Measurements from ENCODE around the gene NFE2.
"Not testable (repeated sequence)": the region's sequence is repeated elsewhere in the genome, so short reads cannot be mapped to it uniquely, and the experiment has no call there.

The NFE2 gene

DNA sequence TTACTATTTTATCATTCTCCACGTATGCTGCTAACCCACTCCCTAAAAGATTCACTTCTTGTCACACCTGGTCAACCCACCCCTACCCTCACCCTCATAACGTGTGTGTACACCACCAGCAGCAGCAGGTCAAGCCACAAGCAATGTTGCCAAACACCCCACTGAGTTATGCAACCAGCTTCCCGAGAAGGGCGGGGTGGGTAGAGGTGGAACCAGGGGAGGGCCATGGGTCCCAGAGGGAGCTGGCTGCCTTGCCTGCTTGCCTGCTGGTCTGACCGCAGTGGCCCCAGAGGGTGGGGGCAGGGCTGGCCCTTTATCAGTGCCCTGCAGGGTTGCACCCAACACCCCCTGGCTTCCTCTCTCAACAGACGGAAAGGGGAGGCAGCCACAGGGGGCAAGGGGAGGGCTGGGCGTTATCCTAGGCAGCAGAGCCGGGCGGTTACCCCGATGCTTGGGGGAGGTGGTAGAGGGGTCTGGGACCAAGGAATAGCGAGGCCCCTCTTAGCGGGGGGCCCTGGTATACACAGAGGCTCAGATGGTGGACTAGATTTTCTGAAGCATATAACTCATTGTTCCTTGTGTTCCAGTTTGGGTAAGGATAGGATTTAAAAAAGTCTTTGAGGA lies 3.5 kb upstream of the NFE2 start:
- DNase-seq = no peak

DNA sequence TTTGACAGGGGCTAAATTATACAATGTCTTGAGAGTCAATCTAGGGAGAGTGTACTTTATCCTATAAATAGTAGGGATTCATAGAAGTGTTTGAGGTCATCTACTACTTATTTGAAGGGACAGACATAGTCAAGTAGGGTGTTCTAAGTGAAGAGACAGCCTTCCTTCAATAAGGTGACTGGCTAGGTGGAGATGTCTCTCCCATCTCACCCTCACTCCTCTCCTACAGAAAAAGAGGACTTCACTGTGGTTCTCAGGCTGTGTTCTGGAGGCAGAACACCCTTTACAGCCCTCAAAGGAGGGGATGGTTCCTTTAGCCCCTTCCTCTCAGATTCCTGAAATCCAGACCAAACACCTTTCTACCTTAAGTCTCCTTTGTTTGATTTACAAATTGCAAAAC lies 2.8 kb upstream of the NFE2 start:
- DNase-seq = no peak

DNA sequence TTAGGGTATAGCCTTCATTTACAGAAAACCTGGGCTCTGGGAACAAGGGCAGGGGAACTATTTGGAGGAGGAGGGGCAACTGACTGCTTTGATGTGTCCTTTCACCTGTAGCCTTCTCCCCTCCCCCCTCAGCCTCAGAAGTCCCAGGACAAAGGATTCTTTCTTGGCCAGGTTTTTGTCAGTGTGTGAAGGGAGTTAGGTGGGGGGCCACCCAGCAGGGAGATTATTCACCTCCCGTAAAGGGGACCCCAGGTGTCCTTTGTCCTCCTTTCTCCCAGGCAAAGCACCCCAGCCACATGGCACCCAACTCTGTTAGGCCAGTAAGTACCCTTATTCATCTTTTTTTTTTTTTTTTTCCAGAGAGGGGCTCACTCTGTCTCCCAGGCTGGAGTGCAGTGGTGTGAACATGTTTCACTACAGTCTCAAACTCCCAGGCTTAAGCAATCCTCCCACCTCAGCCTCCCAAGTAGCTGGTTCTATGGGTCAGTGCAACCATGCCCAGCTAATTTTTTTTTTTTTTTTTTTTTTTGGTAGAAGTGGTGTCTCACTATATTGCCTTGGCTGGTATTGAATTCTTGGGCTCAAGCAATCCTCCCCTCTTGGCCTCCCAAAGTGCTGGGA lies 723 bp upstream of the NFE2 start:
- no peak for DNase-seq

DNA sequence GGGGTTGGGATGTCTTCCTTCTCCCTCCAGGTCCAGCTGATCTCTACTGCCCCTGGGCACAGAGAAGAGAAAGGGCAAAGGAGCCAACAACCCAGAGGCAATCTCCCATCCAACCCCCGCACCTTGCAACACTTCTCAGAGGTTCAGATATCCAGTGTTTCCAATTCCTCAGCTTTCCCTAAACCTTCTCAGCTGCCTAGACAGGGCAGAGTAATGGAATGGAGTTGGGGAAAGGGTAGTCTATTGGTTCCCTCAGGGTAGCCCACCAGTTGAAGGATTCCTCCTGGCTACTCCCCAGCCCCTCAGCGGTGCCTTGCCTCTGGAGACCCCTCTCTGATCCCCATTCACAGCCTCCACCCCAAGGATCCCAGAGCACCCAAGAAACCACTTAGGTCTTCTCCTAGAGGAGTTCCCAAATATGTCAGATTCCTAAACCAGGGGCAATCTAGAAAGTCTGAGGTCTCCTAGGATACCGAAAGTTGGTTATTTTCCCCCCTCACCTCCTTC lies 537 bp downstream of the NFE2 start:
- DNase-seq = no peak

DNA sequence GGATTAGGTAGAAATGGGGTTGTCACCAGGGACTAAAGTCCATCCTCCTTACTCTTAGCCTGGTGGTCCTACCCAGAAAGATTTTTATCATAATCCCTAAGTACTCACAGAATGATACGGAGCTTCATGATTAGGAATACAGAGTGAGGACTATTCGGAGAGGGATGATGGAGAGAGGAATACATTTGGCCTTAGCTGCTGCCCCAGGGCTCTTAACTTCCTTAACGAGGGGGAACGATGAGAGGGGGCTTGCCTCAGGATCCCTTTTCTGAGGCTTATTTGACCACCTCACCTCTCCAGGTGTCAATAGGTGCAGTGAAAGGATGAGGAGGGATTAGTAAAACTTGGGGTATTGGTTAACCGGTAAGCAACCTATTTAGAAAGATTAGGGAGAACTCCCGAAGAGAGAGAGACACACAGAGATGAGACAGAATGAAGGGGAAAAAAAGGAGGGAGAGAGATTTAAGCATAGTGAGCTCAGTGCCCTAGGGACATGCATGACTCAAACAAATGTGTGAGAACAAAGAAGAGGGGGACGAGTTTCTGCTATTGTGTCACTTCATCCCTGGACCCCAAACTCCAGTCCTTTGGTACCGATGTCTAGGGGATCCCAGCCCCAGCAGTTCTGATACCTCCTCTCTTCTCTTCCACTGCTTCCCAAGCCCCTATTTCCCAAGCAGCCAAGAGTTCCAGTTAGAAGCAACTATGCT lies 1.1 kb downstream of the NFE2 start:
- DNase-seq = no peak

DNA sequence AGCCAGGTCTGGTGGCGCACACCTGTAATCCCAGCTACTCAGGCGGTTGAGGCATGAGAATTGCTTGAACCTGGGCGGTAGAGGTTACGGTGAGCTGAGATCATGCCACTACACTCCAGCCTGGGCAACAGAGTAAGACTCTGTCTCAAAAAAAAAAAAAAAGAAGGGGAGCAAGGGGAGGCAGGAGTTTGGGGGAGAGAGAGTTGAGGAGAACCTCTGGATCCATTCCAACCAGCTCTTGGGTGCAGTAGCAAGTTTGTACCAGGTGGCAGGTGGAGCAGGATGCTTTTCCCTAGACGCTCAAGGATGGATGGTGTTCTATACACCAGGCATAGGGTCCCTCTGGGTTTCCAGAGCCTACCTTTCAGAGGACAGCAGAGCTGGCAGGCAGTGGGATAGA lies 1.9 kb downstream of the NFE2 start:
- DNase-seq = no peak

DNA sequence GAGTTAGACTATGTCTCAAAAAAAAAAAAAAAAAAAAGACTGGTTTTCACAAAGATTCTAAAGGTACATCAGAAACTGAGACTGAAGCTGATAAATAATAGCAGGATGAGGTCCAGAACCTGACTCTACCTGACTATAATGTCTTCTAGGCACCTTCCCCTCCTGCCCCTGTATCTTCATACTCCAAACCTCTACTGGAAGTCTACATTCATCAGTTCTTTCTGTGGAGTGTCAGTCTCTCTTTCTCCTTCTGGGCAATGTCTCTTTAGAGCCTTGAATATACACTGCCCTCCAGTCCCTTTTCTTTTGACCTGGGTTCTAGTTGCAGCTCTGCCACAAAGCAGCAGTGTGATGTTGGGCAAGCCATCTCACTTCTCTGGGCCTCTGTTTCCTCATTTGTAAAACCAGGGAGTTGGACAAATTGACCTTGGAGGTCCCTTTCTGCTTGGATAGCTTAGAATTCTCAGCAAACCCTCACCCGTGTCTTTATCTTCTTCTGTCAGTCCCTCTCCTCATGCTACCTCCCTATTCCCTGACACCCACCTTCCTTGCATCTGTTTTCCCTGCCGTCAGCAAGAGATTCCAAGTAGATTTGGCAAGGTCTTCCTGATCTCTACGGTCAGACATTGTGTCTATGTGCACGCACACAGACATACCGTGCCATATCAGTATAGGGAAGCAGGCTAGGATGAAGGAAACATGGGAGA lies 4.3 kb downstream of the NFE2 start:
- DNase-seq = no peak

DNA sequence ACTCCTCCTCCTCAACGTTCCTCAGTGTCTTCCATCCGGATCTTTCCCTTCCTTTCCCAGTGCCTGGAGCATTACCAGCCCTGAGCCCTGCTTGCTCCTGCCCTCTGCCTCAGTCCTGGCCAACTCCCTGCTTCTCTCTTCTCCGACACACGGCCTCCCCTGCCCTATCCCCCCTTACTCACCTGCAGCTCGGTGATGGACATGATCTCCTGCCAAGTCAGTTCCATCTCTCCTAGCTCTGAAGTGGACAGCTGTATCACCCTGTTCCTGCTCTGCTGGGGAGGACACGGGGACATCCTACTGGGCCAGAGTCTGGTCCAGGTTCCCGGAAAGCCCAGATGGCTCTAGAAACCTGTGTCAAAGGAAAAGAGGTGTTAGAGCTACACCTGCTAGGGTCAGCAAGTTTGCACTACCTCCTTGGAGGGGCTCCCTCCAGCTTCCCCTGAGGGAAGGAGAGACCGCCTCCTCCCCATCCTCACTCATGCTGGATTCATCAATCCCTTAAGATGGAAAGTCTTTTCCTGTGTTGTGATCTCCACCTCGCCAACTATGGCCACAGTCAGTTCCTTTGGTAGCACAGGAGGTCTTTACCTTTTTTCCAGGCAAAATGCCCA lies 5.8 kb downstream of the NFE2 start:
- DNase-seq = no peak

DNA sequence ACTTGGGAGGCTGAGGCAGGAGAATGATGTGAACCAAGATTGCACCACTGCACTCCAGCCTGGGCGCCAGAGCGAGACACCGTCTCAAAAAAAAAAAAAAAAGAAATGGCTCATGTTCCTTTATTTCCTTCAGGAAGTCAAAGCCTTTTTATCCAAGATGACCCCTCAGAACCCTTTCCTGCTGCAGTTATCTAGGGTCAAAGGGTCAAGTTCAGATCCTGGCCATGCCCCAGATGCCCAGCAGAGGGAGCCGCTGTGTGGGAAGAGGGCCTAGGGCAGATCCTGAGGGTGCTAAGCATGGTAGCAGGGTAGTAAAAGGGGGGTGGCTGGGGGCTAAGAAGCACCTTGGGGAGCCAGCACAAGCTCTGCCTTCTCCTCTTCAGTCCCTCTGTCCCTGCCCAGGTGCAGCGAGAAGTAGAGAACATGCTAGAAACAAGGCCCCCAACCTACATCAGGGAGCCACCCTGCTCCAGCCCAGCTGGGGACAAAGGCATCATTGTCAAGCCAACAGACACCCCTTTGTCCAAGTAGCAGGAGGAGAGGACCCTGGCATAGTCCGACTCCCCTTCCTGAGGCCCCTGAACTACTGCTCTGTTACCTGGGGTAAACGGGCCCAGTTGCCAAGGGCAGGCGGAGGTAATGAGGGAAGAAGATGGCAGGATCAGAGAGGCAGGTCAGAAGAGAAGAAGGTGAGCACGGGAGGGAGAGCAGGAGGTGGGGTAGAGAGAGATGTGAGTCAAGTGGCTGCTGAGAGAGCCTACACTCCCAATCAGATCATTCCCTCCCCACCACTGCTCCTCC lies 6.5 kb downstream of the NFE2 start:
- no peak for DNase-seq

DNA sequence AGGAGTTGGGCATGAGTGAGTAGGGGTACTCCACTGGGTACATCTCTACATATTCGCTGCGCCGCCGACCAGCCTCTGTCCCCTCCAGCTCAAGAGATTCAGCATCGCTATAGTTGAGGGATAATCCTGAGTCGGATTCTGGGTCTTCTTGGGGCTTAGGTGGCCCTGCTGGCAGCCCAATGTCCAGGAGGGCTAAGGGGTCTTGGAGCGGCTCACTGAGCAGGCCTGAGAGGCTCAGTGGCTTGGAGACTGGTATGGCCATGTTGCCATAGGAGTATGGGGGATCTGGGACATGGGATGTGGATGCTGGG lies 7.9 kb downstream of the NFE2 start:
- no peak for DNase-seq

DNA sequence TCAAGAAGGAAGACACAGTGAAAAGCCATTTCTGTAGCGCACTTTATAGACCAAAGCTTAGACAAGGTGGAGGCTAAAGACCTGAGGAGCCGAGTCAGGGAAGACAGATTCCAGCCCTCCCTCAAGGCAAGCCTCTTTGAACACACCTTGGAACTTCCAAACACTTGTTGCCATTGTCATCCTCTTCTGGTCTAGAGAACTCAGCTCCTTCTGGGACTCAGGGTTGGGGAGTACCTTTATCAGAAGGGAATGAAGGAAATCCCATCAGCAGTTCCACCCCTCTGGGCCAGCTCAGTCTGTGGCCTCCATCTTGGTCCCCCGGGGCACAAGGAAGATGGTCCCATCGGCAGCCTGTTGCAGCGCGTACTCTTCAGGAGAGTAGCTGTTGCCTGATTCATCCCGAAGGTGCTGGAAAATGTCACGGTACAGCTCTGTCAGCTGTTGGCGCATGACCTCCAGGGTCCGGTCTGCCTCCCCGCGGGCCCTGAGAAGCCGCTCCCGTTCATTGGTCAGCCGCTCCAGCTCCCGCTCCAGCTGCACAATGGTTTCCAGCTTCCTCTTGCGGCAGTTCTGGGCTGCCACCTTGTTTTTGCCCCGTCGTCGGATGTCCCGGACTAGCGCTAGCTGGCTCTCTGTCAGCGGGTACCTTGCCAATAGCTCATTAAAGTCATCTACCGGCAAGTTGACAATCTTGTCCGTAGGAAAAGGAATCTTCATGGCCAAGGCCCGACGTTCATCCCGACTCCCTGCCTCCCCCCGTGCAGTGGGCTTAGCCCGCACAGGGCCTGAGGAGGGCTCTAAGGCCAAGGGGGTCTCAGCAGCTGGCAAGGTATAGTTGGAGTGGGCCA lies 8.5 kb downstream of the NFE2 start:
- DNase-seq = no peak

DNA sequence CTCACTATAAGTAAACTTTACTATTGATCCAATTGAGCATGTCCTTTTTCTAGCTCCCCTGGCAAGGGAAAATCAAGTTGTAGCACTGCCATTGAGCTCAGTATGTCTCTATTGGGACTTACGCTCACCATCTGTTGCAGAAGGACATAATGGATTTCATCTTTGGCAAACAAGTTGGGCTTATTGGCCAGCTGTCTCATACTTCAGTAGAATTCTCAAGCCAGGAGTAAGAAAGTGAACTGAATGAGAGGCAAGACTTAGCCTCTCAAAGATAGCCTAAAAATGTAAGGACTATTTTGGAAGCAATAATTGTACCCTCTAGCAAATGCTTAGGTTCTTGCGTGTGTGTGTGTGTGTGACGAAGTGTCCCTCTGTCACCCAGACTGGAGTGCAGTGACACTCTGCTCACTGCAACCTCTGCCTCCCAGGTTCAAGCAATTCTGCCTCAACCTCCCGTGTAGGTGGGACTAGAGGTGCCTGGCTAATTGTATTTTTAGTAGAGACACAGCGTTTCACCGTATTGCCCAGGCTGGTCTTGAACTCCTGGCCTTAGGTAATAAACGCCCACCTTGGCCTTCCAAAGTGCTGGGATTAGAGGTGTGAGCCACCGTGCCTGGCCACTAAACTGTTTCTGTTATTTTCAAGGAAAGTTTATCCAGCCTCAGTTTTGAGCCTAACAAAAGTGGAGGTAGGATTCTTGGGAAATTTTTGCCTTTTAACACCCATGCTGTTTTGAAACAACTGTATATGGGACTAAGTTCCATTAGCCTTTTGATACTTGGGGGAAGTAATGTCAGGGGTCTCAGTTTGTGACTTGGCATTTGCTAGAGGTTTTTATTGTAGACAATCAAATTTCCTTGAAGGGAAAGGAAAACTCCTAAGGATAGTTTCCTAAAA lies 13.3 kb downstream of the NFE2 start:
- DNase-seq = no peak

DNA sequence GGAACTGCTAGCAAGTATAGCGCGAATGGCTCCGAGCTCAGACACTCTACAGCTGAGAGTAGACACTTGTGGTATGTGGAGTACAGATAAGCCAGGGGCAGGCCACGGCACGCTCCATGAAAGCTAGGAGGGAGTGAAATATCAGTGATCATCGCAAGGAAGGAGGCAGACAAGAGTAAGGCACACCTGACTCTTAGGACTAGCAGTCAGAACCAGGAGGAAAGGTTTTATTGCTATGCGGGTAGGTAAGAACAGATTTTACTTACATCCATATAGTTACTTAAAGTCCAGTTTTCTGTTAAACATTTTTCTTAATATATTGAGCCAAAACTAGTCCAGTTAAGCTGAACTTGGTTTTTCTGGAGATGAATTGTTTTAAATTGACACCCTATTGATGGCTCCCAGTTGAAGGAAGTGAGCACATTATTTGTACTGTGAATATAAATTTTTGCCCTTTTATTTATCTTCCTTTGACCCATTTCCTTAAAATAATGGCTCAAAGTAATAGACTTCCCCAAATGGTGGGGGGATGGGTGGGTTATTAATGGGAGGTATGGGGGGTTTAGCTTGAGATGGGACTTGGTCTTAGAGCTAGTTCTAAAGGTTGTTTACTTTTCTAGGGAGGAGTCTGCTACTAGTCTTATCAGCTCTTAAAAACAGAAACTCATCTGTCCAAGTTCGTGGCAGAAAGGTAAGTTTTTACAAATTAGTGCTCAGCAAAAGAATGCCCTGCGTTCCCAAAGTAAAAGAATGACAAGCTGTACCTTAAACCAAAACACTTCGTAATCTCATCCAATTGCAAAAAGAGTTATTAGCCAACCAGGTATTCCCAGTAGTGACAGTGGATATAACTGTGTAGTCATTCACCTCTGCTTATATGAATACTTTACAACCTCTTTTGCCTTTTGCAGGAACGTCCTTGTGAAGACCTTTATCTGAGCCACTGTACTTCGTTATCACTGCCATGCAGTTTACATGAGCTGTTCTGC lies 14.5 kb downstream of the NFE2 start:
- DNase-seq = no peak

DNA sequence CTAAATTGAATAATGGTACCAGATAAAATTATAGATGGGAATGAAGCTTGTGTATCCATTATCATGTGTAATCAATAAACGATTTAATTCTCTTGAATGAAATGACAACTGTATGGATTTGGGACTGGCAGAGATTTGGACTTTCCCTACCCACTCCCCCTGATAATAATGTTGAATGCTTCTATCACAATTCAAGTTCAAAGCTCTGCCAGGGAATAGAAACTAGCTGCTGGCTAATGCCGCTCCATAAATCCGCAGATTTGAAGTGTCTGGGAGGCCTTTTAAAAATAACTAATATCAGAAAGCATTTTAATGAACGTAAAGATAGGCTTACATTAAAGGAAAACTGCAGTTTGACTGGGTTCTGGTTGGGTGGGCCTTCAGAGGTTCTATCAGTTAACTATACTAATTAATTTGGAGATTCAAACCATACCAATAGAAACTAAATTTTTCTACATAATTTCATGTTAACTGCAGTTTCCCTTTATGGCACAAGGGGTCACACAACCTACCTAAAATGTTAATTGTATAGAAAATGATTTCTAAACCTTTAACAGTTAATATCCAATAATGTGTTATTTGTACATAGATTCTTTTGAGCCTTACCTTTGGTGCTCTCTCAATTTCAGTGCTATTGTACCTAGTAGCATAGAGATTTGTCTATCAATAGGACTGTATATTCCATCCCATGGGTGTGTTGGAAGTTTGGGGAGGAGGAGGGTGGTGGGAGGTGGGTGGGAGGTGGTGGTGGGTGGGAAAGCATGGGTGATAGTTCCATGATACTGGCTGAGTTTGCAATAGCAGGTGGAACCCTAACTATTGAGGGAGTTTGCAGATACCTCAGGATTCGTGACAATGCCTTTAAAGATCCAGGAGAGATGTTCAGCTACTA lies 15.4 kb downstream of the NFE2 start:
- DNase-seq = no peak

DNA sequence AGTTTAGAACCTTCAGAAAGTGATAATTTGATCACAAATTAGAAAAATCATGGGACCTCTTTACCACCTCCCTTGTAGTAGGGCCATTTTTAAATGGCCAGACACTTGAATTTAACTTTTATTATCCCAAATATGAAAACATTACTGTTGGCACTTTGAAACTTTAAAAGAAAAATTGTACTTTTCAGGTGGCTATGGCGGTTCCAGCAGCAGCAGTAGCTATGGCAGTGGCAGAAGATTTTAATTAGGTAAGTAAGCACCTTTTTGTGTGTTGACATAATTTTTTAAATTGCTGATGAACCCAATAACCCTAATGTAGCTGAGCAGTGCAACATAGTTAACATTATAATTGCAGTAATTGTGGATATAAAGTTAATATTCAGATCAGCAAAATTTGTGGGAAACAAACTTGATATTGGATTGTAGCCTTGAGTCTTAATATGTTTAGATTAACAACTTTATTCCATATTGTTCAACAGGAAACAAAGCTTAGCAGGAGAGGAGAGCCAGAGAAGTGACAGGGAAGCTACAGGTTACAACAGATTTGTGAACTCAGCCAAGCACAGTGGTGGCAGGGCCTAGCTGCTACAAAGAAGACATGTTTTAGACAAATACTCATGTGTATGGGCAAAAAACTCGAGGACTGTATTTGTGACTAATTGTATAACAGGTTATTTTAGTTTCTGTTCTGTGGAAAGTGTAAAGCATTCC lies 16.6 kb downstream of the NFE2 start:
- not testable (repeated sequence) for DNase-seq

DNA sequence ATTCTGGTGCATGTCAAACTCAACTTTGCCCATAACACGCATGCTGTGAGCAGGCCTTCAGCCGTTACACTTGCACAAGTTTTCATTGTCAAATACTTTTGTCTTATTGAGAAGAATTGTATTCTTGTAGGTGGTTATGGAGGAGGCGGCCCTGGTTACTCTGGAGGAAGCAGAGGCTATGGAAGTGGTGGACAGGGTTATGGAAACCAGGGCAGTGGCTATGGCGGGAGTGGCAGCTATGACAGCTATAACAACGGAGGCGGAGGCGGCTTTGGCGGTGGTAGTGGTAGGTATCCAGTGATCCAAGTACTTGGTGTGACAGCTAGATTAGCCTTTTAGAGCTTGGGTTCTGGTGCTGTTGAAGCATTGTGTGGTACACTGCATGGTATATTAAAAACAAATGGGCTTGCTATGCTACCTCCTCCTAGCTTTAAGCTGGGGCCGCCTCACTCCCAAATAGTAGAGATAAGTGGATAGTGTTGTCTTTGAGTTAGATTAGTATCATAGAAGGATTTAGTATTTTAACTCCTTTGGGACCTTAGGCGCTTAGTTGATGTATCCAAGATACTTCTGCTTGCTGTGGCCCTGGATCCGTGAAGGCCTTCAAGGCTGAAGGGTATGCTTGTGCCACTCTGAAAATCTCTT lies 17.7 kb downstream of the NFE2 start:
- DNase-seq = no peak

DNA sequence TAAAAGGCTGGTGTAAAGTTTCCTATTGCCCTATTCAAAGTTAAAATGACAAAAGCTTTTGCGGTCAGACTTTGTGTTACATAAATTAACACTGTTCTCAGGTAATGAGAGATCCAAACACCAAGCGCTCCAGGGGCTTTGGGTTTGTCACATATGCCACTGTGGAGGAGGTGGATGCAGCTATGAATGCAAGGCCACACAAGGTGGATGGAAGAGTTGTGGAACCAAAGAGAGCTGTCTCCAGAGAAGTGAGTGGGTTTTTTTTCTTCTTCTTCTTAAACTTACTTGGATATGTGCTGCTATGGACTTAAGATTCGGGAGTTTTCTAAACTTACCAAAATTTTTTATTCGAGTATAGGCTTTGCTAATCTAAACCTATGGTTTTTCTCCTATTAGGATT lies 19.1 kb downstream of the NFE2 start:
- not testable (repeated sequence) for DNase-seq
